Stimulated activated CD8-positive, alpha-beta memory T cell treated with anti-CD3 and anti-CD28 coated beads, Interleukin-4, amount 100 ng/mL, for 24 hours (primary cell): Measurements from ENCODE around the gene PPP6R2.

Source experiments
- DNase-seq: peaks from one replicate; pipeline ENCODE4 v3.0.0-alpha.2; 2020; ENCODE audit warnings: low read depth

The PPP6R2 gene

GRCh38 chr22:50471197-50471847 lies 128.2 kb downstream of the PPP6R2 start:
- DNase-seq, result no peak

GRCh38 chr22:50471962-50472361 lies 128.8 kb downstream of the PPP6R2 start:
- no peak for DNase-seq

GRCh38 chr22:50473088-50473487 lies 130.0 kb downstream of the PPP6R2 start:
- peak; percentile 22 for DNase-seq

- peak; percentile 33 for DNase-seq
Observed at GRCh38 chr22:50473855-50474671, 130.9 kb downstream of the PPP6R2 start.

- peak; percentile 81 for DNase-seq
Observed at GRCh38 chr22:50474710-50475651, 131.9 kb downstream of the PPP6R2 start, which contains the start of gene SBF1. Gene SBF1 (minus strand): TSS chr22:50475035. CDS start chr22:50474840, 195 bp downstream.

- DNase-seq, result no peak
Observed at GRCh38 chr22:50475652-50476002, 132.5 kb downstream of the PPP6R2 start.

- no peak for DNase-seq
Observed at GRCh38 chr22:50476868-50477267, 133.7 kb downstream of the PPP6R2 start.

- DNase-seq, result no peak
Observed at GRCh38 chr22:50477923-50478322, 134.8 kb downstream of the PPP6R2 start.

GRCh38 chr22:50479721-50480120 lies 136.6 kb downstream of the PPP6R2 start:
- DNase-seq, result no peak

GRCh38 chr22:50481045-50481439 lies 137.9 kb downstream of the PPP6R2 start:
- DNase-seq, result no peak

GRCh38 chr22:50481440-50482106 lies 138.4 kb downstream of the PPP6R2 start, which contains the start of gene ADM2:
Gene ADM2 (plus strand): TSS chr22:50481543. CDS start chr22:50481848, 305 bp downstream.
- DNase-seq, result peak; percentile 52

- no peak for DNase-seq
Observed at GRCh38 chr22:50482107-50483074, 139.3 kb downstream of the PPP6R2 start.

- no peak for DNase-seq
Observed at GRCh38 chr22:50483106-50483505, 140.0 kb downstream of the PPP6R2 start.

- no peak for DNase-seq
Observed at GRCh38 chr22:50483556-50483955, 140.4 kb downstream of the PPP6R2 start.

GRCh38 chr22:50483977-50484853 lies 141.1 kb downstream of the PPP6R2 start:
- DNase-seq, result no peak

- no peak for DNase-seq
Observed at GRCh38 chr22:50485221-50486131, 142.3 kb downstream of the PPP6R2 start.

- DNase-seq, result no peak
Observed at GRCh38 chr22:50486561-50487289, 143.6 kb downstream of the PPP6R2 start, which contains the start of gene MIOX. Gene MIOX (plus strand): TSS chr22:50486859. CDS start chr22:50486898, 39 bp downstream.
